Tibial artery (tissue), 4 donors: ENCODE results near the gene C1QTNF1.
A peak's percentile ranks its signal among the peaks of the same experiment; 100 is the strongest.

Experiments
- DNase-seq, 2 donors: peaks; one replicate each; pipeline ENCODE4 v3.0.0-alpha.2; 2019
- H3K27ac ChIP-seq, 2 donors: fragments of 200-600 bp; sonication (generic) in 1 of 2; 1 replicate in 1 of 2; 2 replicates in 1 of 2; pipeline ENCODE4 v1.5.1; 2018 to 2019; ENCODE audit warnings: mild to moderate bottlenecking in 1 of 2
- H3K27me3 ChIP-seq, 2 donors: fragments of 200-600 bp; sonication (generic) in 1 of 2; one replicate each; pipeline versions ENCODE4 v1.5.1 to v1.6.0; 2016 to 2019
- H3K36me3 ChIP-seq, 3 donors: fragments of 200-600 bp; sonication (generic) in 2 of 3; one replicate each; pipeline ENCODE4 v1.5.1; 2016 to 2019; ENCODE audit warnings: mild to moderate bottlenecking in 2 of 3
- H3K4me1 ChIP-seq, 4 donors: fragments of 200-600 bp; sonication (generic) in 2 of 4; 1 replicate in 3 of 4; 2 replicates in 1 of 4; pipeline ENCODE4 v1.5.1; 2016 to 2019
- H3K4me3 ChIP-seq, 2 donors: fragments of 200-600 bp; sonication (generic) in 1 of 2; 1 replicate in 1 of 2; 2 replicates in 1 of 2; pipeline ENCODE4 v1.5.1; 2018 to 2019; ENCODE audit warnings: mild to moderate bottlenecking in 2 of 2
- H3K9me3 ChIP-seq, 3 donors: fragments of 200-600 bp; sonication (generic) in 1 of 3; one replicate each; pipeline ENCODE4 v1.5.1; 2016 to 2019
- intact Hi-C: fragments of 100-400 bp; cut with DNase I; formaldehyde crosslinking; loops from one replicate; pipeline ENCODE4 v1.15.0; 2023; ENCODE audit warnings: low total_unique reads
- TF ChIP-seq, protein P1 (sequence below), 2 experiments: fragments of 200-600 bp in 1 of 2; fragments of 450-650 bp in 1 of 2; IDR thresholded peaks; one replicate each; pipeline ENCODE4 v1.5.1; 2017 to 2019; ENCODE audit warnings: antibody characterized with exemption in 2 of 2, mild to moderate bottlenecking in 1 of 2, moderate library complexity in 1 of 2

C1QTNF1 gene

DNA sequence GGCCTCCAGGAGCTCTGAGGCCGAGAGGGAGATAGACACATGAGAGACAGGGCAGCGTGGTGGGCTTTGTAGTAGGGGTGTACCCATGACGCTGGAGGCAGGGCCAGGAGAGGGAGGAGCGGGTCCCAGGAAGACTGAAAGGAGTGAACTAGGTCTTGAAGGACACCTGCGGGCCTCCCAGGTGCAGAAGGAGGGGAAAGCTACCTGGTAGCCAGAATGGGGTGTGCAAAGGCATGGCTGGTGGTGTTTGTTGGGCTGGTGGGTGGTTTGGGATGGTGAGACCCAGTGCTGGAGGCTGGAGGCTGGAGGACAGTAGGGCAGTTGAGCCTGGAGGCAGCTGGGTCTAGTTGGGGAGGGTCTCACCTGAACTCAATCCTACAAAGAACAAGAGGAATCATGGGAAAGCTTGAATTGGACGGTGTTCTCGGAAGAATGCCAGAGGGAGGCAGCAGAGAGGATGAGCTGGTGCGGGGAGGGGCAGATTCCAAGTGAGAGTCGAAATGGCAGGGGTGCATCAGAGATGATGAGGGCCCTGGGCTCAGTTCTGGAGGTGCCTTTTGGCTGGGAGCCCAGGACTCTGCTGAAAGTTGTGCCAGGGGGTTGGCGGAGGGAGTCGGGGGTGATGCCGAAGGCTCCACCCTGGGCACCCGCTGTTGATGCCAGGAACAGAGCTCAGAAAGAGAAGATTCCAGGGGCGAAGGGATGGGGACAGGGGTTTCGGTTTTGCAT lies 21.2 kb downstream of the C1QTNF1 start:
- DNase-seq, result peak in 1 of 2 donors; percentile 66
- Histone ChIP-seq H3K36me3 (peaks cover 29 to 53% (median 44%) of the 10 kb centered on the region in 3 donors), H3K9me3 (no peaks in the 10 kb centered on the region), H3K4me3 (no peak overlapping the region), H3K27ac (peak overlapping the region in 1 of 2 donors; percentile 76), H3K27me3 (no peaks in the 10 kb centered on the region), H3K4me1 (peaks cover 0 to 56% (median 39%) of the 10 kb centered on the region in 4 donors)
- TF ChIP-seq, protein P1, sequence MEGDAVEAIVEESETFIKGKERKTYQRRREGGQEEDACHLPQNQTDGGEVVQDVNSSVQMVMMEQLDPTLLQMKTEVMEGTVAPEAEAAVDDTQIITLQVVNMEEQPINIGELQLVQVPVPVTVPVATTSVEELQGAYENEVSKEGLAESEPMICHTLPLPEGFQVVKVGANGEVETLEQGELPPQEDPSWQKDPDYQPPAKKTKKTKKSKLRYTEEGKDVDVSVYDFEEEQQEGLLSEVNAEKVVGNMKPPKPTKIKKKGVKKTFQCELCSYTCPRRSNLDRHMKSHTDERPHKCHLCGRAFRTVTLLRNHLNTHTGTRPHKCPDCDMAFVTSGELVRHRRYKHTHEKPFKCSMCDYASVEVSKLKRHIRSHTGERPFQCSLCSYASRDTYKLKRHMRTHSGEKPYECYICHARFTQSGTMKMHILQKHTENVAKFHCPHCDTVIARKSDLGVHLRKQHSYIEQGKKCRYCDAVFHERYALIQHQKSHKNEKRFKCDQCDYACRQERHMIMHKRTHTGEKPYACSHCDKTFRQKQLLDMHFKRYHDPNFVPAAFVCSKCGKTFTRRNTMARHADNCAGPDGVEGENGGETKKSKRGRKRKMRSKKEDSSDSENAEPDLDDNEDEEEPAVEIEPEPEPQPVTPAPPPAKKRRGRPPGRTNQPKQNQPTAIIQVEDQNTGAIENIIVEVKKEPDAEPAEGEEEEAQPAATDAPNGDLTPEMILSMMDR (IDR thresholded peaks at IDR 0.05), result no peak
- intact Hi-C loops, result no loop called here

DNA sequence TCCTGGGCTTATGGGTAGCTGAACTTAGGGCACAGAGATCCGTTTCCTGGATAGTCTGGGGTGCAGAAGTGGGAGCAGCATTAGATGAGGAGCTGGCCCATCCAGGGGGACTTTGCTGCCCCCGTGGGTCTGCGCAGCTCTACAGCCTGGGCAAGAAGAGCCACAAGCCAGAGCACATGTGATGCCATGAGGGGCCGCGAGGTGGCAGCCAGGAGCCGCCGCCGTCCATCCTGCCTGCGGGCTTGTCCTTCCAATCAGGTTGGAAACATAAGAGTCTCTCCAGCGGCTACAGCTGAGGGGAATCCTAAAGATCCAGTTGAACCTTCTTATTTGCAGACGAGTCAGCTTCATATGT lies 21.9 kb downstream of the C1QTNF1 start:
- H3K4me1 ChIP-seq, result peaks cover 0 to 52% (median 39%) of the 10 kb centered on the region in 4 donors
- peak; percentile 68 to 88 for DNase-seq
- peak overlapping the region; percentile 41 to 76 for H3K27ac ChIP-seq
- no peak overlapping the region for H3K4me3 ChIP-seq
- intact Hi-C loops, result loop anchor here (2.0 kb wide), 1 partner anchor 39 kb away; no protein-coding TSS in a partner anchor
- H3K9me3 ChIP-seq, result no peaks in the 10 kb centered on the region
- TF ChIP-seq, protein P1 (IDR thresholded peaks at IDR 0.05), result peak; percentile 94 to 97
- H3K27me3 ChIP-seq, result no peaks in the 10 kb centered on the region
- peaks cover 29 to 60% (median 50%) of the 10 kb centered on the region in 3 donors for H3K36me3 ChIP-seq

DNA sequence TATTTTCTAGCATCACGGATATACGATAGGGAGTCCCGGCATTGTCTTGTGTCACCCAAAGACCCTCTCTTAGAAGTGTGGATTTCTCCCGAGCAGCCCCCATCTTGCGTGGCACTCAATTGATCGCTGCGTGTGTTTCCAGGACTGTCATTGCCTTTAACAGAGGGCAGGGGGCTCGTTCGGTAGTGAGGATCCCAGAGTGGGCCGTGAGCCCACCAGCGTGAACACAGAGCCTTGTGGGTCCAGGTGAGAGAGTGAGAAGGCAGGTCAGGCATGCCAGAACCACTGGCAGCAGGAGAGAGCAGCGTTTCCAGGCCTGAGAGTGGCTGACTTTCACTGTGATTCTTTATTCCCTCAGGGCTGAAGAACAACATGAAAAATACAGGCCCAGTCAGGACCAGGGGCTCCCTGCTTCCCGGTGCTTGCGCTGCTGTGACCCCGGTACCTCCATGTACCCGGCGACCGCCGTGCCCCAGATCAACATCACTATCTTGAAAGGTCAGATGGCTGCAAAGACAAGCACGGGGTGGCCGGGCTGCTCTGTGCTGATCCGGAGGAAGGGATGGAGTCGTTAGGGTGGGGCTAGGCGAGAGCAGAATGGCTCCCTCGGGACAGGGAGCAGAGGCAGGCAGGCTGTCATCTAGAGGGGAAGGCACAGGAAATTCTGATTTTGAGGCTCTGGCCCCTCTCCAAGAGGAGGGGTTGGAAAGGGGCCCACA lies 22.4 kb downstream of the C1QTNF1 start:
- intact Hi-C loops, result loop anchor here (2.0 kb wide), 1 partner anchor 38 kb away; no protein-coding TSS in a partner anchor
- Histone ChIP-seq H3K36me3 (peaks cover 29 to 63% (median 56%) of the 10 kb centered on the region in 3 donors), H3K9me3 (no peaks in the 10 kb centered on the region), H3K27me3 (no peaks in the 10 kb centered on the region), H3K4me3 (peak overlapping the region in 1 of 2 donors; percentile 12), H3K27ac (peak overlapping the region; percentile 41 to 76), H3K4me1 (peaks cover 0 to 52% (median 39%) of the 10 kb centered on the region in 4 donors)
- peak; percentile 37 to 88 for DNase-seq
- TF ChIP-seq, protein P1 (IDR thresholded peaks at IDR 0.05), result no peak

DNA sequence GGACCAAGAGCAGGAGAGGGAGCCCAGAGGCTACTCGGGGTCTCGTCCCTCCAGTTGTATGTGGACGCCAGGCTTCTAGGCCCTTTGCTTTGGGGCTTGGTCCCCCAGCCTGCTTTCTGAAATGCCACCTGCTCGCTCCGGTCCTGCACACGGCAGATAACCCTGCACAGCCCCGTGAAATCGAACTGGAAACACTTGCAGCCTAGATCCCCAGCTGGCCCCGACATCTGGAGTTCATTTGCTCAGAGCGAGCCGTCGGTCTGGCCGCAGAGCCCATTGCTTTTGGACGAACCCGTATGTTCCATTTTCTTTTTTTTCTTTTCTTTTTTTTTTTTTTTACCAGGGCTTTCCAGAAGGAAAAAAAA lies 22.9 kb downstream of the C1QTNF1 start:
- intact Hi-C loops, result loop anchor here (2.0 kb wide), 1 partner anchor 38 kb away; no protein-coding TSS in a partner anchor
- Histone ChIP-seq H3K4me1 (peaks cover 0 to 49% (median 38%) of the 10 kb centered on the region in 4 donors), H3K4me3 (peak overlapping the region in 1 of 2 donors; percentile 12), H3K9me3 (no peaks in the 10 kb centered on the region), H3K27ac (peak overlapping the region; percentile 41 to 76), H3K36me3 (peaks cover 29 to 57% (median 56%) of the 10 kb centered on the region in 3 donors), H3K27me3 (no peaks in the 10 kb centered on the region)
- TF ChIP-seq, protein P1 (IDR thresholded peaks at IDR 0.05), result no peak
- DNase-seq, result peak in 1 of 2 donors; percentile 78

DNA sequence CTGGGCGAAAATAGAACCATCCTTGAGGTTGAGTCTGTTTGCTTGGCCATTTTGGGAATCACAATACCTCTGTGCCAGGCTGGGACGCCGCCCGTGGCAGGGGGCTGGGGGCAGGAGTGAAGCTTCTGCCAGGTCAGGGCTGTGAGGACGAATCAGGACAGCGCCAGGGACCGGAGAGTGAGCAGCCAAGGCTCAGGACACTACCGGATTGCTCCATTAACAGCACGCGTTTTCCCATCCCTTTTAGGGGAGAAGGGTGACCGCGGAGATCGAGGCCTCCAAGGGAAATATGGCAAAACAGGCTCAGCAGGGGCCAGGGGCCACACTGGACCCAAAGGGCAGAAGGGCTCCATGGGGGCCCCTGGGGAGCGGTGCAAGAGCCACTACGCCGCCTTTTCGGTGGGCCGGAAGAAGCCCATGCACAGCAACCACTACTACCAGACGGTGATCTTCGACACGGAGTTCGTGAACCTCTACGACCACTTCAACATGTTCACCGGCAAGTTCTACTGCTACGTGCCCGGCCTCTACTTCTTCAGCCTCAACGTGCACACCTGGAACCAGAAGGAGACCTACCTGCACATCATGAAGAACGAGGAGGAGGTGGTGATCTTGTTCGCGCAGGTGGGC lies 23.4 kb downstream of the C1QTNF1 start:
- TF ChIP-seq, protein P1 (IDR thresholded peaks at IDR 0.05), result no peak
- peaks cover 0 to 44% (median 33%) of the 10 kb centered on the region in 4 donors for H3K4me1 ChIP-seq
- no peak for DNase-seq
- H3K27ac ChIP-seq, result peak overlapping the region; percentile 41 to 76
- intact Hi-C loops, result loop anchor here (2.0 kb wide), 1 partner anchor 37 kb away; no protein-coding TSS in a partner anchor
- H3K9me3 ChIP-seq, result no peaks in the 10 kb centered on the region
- H3K4me3 ChIP-seq, result no peak overlapping the region
- no peaks in the 10 kb centered on the region for H3K27me3 ChIP-seq
- H3K36me3 ChIP-seq, result peaks cover 29 to 56% (median 55%) of the 10 kb centered on the region in 3 donors
